SU-DHL-6 (cell line): ENCODE measurements around the gene KLHL40.

Experiments used
- H2AFZ ChIP-seq: fragments of 200-600 bp; sonication (generic); 2 replicates; pipeline ENCODE4 v1.6.1; 2014; ENCODE audit warnings: low read depth, mild to moderate bottlenecking, moderate library complexity, mixed read lengths, antibody characterized with exemption, low read length; ENCODE audit not compliant: severe bottlenecking
- H3F3A ChIP-seq: fragments of 200-600 bp; shearing (Covaris generic); 2 replicates; pipeline ENCODE4 v1.6.0; 2016; ENCODE audit warnings: antibody characterized with exemption, mild to moderate bottlenecking; ENCODE audit not compliant: insufficient read depth
- H3K27ac ChIP-seq: fragments of 200-600 bp; sonication (generic); 2 replicates; pipeline ENCODE4 v1.5.1; 2016; ENCODE audit warnings: low read depth, mild to moderate bottlenecking, low read length, moderate library complexity, mixed read lengths
- H3K27me3 ChIP-seq: fragments of 200-600 bp; sonication (generic), shearing (Covaris generic); 2 replicates; pipeline ENCODE4 v1.6.0; 2014; ENCODE audit warnings: mild to moderate bottlenecking, low read length
- H3K36me3 ChIP-seq: fragments of 200-600 bp; sonication (generic); 2 replicates; pipeline ENCODE4 v1.6.1; 2014; ENCODE audit warnings: mild to moderate bottlenecking, low read length, mixed read lengths
- H3K4me2 ChIP-seq: fragments of 300-600, 200-600 bp; shearing (Covaris generic), sonication (generic); 2 replicates; pipeline ENCODE4 v1.6.0; 2014; ENCODE audit warnings: low read length, low read depth, mild to moderate bottlenecking; ENCODE audit not compliant: poor library complexity, severe bottlenecking
- H3K4me3 ChIP-seq: fragments of 200-600 bp; sonication (generic); 2 replicates; pipeline ENCODE4 v1.5.1; 2014; ENCODE audit warnings: antibody characterized with exemption, low read length, mild to moderate bottlenecking, mixed read lengths; ENCODE audit not compliant: insufficient read depth, poor library complexity, severe bottlenecking
- H3K79me2 ChIP-seq: fragments of 200-600 bp; sonication (generic); 2 replicates; pipeline ENCODE4 v1.6.1; 2014; ENCODE audit warnings: mild to moderate bottlenecking, low read length, moderate library complexity; ENCODE audit not compliant: insufficient read depth
- H3K9ac ChIP-seq: fragments of 200-600 bp; sonication (generic); 2 replicates; pipeline ENCODE4 v1.7.0; 2014; ENCODE audit warnings: mild to moderate bottlenecking, low read length
- H3K9me2 ChIP-seq: fragments of 200-600 bp; sonication (generic); replicated peaks from 2 replicates; pipeline ENCODE4 v1.6.1; 2014; ENCODE audit warnings: low read length; ENCODE audit not compliant: insufficient read depth
- H3K9me3 ChIP-seq: fragments of 200-600 bp; sonication (generic); 2 replicates; pipeline ENCODE4 v1.6.1; 2014; ENCODE audit warnings: low read length, mixed read lengths; ENCODE audit not compliant: insufficient read depth
- H4K20me1 ChIP-seq: fragments of 200-600 bp; sonication (generic); 2 replicates; pipeline ENCODE4 v1.6.1; 2014; ENCODE audit warnings: low read depth, mild to moderate bottlenecking, antibody characterized with exemption, low read length, moderate library complexity, mixed read lengths
- EZH2phosphoT487 ChIP-seq: fragments of 200-600 bp; sonication (generic), shearing (Covaris generic); conservative IDR thresholded peaks from 2 replicates; pipeline ENCODE4 v1.6.1; 2018; ENCODE audit warnings: mild to moderate bottlenecking, antibody characterized with exemption, low read length, moderate library complexity, mixed read lengths
- TF ChIP-seq, protein P1 (sequence below): fragments of 200-600 bp; sonication (generic); IDR thresholded peaks from one replicate; pipeline ENCODE4 v1.5.1; 2017; ENCODE audit warnings: antibody characterized with exemption, mild to moderate bottlenecking, low read length, moderate library complexity; ENCODE audit not compliant: insufficient read depth, poor library complexity, severe bottlenecking

Gene KLHL40

DNA sequence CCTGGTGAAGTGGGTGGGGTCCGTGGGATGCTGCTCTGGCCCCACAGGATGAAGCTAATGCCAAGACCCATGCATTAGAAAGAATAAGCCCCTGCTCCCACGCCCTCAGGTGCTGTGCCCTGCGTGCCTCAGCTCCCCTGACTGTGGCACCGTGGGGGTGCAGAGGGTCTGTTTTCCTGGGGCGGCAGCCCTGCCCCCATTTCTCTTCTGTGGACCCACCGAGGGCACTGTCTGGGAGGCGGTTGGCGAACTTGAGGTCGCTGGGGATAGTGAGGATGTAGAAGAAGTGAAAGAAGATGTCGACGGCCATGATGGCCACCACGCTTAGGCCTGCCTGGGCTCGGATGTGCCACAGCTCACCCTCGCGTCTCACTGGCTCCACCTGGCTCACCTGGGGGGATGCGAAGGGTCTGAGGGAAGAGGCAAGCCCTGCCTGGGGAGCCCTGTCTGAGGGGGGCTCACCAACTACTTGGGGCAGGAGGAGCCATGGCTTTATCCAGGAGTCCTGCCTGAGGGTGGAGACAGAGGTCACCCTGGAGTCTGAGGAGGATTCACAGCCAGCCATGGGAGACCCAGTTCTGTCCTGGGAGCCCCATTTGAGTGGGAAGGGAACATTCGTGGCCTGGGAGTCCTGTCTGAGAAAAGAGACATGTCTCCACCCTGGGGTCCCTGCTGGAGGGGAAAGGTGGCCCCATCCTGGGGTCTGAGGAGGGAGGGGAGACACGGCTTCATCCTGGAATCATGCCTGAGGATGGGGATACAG, 12.1 kb downstream of the KLHL40 start:
- H2AFZ ChIP-seq = no peak overlapping the region
- no peaks in the 10 kb centered on the region for H4K20me1 ChIP-seq
- H3K27ac ChIP-seq = no peak overlapping the region
- no peaks in the 10 kb centered on the region for H3K9me2 ChIP-seq
- no peaks in the 10 kb centered on the region for H3K36me3 ChIP-seq
- no peak for TF ChIP-seq EZH2phosphoT487
- TF ChIP-seq, protein P1, sequence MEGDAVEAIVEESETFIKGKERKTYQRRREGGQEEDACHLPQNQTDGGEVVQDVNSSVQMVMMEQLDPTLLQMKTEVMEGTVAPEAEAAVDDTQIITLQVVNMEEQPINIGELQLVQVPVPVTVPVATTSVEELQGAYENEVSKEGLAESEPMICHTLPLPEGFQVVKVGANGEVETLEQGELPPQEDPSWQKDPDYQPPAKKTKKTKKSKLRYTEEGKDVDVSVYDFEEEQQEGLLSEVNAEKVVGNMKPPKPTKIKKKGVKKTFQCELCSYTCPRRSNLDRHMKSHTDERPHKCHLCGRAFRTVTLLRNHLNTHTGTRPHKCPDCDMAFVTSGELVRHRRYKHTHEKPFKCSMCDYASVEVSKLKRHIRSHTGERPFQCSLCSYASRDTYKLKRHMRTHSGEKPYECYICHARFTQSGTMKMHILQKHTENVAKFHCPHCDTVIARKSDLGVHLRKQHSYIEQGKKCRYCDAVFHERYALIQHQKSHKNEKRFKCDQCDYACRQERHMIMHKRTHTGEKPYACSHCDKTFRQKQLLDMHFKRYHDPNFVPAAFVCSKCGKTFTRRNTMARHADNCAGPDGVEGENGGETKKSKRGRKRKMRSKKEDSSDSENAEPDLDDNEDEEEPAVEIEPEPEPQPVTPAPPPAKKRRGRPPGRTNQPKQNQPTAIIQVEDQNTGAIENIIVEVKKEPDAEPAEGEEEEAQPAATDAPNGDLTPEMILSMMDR = no peak
- no peak overlapping the region for H3K4me3 ChIP-seq
- no peak overlapping the region for H3K4me2 ChIP-seq
- no peak overlapping the region for H3K9ac ChIP-seq
- no peaks in the 10 kb centered on the region for H3K79me2 ChIP-seq
- H3K27me3 ChIP-seq = no peaks in the 10 kb centered on the region
- no peaks in the 10 kb centered on the region for H3K9me3 ChIP-seq
- H3F3A ChIP-seq = no peaks in the 10 kb centered on the region

DNA sequence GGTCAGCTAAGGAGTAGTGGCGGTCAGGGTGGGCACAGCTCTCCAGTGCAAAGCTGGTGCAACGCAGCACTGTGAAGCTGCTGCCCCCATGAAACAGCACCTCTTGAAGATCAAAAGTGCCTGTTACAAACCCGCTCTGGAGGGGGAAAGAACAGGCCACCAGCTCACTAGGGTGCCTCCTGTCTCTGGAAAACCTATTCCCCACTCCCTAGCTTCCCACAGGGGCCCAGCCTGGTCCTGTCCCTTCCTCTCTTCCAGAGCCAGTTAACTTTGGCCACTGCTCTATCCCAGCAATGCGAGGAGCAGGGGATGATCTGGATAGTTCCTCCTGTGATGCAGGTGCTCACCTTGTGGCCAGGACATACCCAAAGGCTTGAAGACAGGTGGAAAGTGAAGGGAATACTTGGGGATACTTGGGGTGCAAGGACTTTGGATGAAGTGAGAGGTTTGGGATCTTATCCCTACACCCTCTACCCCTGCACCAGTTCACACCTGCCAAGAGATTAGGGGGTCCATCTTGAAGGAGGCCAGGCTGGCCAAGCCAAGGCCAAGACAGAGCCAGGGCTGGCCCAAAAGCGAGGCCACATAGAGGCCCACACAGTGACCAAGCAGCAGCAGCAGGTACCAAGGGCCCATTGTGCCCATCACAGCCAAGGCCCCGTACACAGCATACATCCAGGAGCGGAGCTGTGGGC, 13.0 kb downstream of the KLHL40 start:
- no peak for TF ChIP-seq EZH2phosphoT487
- TF ChIP-seq, protein P1 = no peak
- no peak overlapping the region for H3K27ac ChIP-seq
- no peak overlapping the region for H3K9ac ChIP-seq
- no peaks in the 10 kb centered on the region for H3K79me2 ChIP-seq
- no peaks in the 10 kb centered on the region for H4K20me1 ChIP-seq
- H2AFZ ChIP-seq = no peak overlapping the region
- H3F3A ChIP-seq = no peaks in the 10 kb centered on the region
- no peak overlapping the region for H3K4me2 ChIP-seq
- no peaks in the 10 kb centered on the region for H3K9me2 ChIP-seq
- H3K9me3 ChIP-seq = no peaks in the 10 kb centered on the region
- no peak overlapping the region for H3K4me3 ChIP-seq
- no peaks in the 10 kb centered on the region for H3K36me3 ChIP-seq
- no peaks in the 10 kb centered on the region for H3K27me3 ChIP-seq

DNA sequence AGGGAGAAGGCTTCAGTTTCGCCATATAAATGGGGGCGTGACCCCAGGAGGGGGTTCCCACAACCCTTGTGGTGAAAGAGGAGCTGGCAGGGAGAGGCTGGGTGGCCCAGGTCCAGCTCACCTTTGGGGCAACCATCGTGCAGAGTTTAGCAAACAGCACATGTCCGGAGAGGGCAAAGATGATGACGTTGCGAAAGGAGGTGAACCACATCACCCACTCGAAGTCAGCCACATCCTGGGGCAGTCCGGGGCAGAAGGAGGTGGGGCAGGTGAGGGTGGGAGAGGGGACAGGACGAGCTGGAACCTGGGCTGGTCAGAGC, 13.5 kb downstream of the KLHL40 start:
- Histone ChIP-seq H3K4me3 (no peak overlapping the region), H3K9me2 (no peaks in the 10 kb centered on the region), H3K9me3 (no peaks in the 10 kb centered on the region), H3K27ac (no peak overlapping the region), H4K20me1 (no peaks in the 10 kb centered on the region), H3K79me2 (no peaks in the 10 kb centered on the region), H3F3A (no peaks in the 10 kb centered on the region), H3K4me2 (no peak overlapping the region), H3K9ac (no peak overlapping the region), H2AFZ (no peak overlapping the region), H3K36me3 (no peaks in the 10 kb centered on the region), H3K27me3 (no peaks in the 10 kb centered on the region)
- TF ChIP-seq, protein P1 = no peak
- TF ChIP-seq EZH2phosphoT487 = no peak
